Stimulated activated CD8-positive, alpha-beta memory T cell treated with anti-CD3 and anti-CD28 coated beads, Interleukin-12 subunit alpha, Interleukin-12 subunit beta, amount 100 ng/mL, for 4 hours (primary cell): Measurements from ENCODE around the gene LANCL1.
"Not testable (repeated sequence)": the region's sequence is repeated elsewhere in the genome, so short reads cannot be mapped to it uniquely, and the experiment has no call there.

ENCODE experiments used
- DNase-seq: peaks from one replicate; pipeline ENCODE4 v3.0.0-alpha.2; 2020; ENCODE audit warnings: low read depth

LANCL1 gene

DNA sequence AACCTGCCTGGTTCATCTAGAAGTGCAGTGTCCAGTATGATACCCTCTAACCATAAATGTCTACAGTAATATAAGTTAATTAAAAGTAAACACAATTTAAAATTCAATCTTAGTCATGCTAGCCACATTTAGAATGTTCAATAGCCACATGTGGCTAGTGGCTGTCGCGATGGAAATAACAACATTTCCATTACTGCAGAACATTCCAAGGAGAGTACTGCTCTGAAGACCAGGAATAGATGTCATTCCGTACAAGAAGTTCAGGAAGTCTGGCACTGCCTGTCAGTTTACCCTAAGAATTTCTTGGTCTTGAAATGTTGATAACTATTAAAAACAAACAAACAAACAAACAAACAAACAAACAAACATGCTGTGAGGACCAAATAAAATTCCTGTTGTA lies 17.2 kb downstream of the LANCL1 start:
- DNase-seq = no peak

DNA sequence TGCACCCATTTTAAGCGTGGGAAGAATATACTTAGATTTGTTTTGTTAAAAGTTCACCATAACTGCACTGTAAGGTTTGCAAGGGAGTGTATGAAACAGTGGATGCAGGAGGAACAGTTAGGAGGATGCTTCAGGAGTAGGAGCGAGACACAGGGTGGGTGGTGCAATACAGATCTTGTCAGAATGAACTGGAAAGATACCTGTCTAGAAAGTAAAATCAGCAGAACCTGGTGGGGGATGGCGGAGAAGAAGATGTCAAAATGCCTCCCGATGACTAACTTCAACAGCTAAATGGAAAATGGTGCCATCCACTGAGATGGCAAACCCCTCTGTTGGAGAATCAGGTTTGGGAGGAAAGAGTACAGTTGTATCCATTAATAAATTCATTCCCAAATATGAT lies 18.2 kb downstream of the LANCL1 start:
- DNase-seq = no peak

DNA sequence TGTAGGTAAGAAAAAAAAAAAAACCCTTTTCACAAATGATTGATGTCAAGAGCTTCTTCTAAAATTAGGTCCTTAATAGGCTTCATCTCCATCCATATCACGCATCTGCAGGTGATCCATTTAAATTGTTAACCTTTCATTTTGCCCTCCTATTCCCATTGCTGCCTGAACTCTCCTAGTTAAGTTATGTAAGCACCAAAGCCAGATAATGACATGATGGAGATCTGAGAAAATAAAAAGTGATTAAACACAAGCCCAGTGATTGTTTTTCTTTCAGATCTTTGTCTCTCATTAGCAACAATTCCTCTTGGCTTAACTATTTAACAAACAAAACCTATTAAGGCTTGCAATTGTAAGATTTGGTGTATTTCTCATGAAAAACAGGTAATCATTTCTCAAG lies 20.0 kb downstream of the LANCL1 start:
- DNase-seq = no peak

DNA sequence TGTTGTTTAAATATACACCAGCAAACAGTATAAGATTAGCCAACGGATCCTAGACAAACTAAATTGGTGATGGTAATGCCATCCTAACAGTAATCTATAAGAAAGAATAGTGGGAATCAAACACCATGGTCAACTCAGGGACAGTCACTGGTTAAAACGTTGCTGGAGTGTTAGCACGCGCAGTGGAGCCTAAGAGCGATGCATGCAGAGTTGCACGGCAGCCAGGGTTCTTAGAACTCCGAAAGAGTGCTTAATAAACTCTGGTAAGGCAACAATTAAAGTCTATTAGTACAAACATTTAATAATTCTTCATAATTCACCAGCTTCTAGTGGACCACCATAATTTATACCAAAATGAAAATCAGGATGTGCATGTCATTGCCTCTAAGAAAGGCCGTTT lies 22.2 kb downstream of the LANCL1 start:
- no peak for DNase-seq

DNA sequence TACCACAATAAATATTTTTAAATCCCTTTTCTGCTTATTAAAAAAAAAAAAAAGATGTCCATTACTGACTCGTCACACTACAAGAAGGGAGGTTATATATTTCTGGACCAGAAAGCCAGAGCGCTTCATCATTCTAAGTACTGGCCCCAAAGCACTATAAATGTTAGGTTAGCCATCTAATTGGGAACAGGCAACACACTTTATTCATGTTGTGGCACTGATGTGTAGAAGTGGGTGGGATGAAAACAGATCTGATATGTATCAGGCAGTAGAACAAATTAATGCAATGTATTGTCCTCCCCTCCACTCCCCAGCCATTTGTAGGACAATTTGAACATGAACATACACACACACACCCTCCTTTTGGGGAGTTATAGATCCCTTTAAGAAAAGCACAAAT lies 24.4 kb downstream of the LANCL1 start:
- DNase-seq = no peak

DNA sequence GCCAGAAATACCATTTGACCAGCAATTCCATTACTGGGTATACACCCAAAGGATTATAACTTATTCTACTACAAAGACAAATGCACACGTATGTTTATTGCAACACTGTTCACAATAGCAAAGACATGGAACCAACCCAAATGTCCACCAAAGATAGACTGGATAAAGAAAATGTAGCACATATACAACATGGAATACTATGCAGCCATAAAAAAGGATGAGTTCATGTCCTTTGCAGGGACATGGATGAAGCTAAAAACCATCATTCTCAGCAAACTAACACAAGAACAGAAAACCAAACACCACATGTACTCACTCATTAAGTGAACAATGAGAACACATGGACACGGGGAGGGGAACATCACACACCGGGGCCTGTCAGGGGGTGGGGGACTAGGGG lies 25.6 kb downstream of the LANCL1 start:
- DNase-seq = not testable (repeated sequence)

DNA sequence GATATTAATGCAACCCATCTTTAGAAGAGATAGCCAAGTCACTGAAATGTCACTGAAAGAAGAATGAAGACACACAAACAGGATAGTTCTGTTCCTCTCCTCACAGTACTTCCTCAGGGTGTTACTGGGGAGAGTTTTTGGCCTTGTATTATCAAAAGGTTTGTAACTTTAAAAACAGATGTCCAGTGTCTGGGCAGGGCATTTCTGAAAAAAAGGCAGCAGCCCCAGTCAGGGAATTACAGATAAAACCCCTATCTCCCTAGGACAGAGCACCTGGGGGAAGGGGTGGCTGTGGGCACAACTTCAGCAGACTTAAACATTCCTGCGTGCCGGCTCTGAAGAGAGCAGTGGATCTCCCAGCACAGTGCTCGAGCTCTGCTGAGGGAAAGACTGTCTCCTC lies 30.8 kb downstream of the LANCL1 start:
- DNase-seq = no peak

DNA sequence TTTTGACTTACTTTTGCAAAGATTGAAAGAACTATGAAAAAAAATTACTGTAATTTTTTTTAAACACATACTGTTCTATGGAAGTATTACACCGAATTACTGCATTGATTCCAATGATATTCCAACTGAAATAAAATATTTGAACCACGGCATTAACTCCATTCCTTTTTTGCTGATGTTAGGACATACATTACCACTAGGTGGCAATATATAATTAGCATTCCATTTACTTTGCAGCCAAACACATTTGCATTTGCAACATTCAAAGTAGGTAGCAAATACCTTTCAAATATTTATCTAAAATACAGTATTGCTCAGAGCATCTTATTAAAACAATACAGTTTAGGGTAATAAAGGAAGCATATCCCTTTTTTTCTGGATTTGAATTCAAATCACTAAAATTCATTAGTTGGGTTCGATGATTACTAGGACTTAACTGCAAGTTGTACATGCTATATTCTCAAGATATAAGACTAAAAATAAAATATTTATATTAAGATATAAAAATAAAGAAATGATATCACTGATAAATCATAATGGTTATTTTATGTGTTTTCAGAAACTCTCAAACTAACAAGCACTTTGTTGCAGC lies 31.3 kb downstream of the LANCL1 start:
- DNase-seq = no peak

DNA sequence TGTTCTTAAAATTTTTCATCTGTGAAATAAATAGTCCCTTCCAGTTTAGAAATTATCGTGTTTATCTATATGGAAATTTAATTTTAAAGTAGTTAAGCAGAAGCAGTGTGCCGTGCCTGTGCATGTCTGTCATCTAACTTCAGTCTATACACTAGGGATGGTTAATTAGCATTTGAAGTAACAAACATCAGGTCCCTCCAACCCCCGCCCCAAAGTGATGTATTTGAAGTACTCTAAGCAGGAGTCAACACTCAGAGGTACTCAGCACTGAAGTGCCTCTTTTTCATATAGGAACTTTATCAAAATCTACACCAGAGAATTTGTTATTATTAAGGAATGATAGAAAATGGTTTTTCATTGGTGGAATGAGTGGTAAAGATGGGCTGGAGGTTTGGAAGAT lies 33.0 kb downstream of the LANCL1 start:
- DNase-seq = no peak

DNA sequence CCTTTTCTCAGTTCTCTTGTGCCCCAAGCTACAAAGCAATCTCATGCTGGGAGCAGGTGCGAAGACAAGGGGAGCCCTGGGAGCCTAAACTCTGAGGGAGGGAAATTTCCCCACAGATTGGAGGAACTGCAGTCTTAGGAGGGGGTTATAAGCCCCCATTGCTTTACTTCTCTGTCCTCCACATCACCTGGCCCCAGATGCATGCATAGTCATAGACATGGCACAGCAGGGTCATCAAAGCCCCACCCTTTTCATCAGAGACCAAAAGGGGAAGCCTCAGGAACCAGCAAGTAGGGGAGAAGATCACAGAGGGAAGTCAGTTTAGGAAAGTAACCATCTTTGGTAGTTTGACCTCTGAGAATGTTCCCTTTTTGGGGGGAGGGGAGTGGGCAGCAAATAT lies 33.7 kb downstream of the LANCL1 start:
- no peak for DNase-seq

DNA sequence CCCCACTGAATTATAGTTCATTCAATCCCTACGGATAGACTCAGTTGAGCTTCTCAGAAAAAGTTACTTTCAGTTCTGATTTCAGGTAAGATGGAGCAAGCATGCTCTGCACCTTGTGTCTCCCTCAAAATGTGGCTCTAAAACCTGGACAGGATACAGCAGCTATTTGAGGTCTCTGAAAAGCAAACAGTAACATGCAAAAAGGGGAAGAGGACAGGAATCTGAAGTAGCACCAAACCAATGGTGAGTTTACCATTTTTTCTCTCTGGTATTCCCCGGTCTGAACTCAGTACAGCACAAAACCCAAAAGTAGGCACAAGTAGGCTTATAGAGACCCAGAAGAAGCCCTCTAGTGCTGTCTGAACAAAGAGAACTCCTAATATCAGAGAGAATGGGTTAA lies 34.1 kb downstream of the LANCL1 start:
- DNase-seq = no peak

DNA sequence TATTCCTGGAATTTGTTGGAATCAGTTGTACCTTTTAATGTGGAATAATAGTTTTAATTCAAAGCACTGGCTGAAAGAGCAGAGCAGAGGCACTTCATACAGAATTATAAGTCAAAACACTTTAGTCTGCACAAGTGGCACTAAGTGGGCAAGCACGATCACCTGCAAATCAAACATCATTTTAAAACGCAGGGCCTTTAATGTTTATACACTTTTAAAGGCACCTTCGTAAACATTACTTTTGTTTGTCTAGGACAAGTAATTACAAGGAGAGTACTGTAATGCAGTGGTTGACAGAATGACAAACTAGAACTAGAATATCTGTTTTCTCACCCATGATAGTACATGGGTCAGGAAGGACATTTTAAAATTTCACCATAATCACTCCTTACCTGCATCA lies 36.4 kb downstream of the LANCL1 start:
- no peak for DNase-seq

DNA sequence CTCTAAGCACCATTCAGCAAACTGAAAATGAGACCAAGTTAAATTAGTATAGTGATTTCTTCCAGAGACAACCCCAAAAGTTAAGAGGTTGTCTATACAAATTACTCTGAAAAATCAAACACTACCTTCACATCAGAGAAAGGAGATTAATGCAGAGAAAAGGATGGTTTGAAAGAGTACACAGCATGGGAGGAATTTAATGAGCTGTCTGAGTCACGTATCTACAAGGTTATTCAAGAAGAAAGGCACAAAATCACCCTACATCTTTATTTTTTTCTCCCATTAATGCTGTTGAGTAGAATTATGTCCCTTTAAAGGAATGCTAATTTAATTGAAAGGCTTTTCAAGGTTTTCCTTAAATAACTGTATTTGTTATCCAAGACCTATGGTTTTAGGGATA lies 41.1 kb downstream of the LANCL1 start:
- no peak for DNase-seq

DNA sequence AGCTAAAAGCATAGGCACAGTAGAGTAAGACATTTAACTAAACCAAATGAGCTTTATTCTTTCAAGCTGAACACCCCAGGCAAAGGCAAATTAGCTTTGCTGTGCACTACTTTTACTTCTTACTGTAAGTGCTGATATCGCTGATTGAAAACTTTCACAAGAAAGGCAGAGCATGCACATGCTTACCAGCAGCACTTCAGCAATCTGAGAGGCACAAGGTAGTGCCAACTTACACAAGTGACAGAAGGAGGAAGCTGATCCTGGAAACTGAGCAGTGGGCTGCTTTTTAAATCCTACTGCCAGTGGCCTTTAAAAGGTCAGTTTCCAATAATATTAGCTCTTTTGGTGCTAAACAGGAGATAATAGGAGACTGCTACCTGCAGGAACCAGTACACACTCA lies 43.9 kb downstream of the LANCL1 start:
- DNase-seq = no peak

DNA sequence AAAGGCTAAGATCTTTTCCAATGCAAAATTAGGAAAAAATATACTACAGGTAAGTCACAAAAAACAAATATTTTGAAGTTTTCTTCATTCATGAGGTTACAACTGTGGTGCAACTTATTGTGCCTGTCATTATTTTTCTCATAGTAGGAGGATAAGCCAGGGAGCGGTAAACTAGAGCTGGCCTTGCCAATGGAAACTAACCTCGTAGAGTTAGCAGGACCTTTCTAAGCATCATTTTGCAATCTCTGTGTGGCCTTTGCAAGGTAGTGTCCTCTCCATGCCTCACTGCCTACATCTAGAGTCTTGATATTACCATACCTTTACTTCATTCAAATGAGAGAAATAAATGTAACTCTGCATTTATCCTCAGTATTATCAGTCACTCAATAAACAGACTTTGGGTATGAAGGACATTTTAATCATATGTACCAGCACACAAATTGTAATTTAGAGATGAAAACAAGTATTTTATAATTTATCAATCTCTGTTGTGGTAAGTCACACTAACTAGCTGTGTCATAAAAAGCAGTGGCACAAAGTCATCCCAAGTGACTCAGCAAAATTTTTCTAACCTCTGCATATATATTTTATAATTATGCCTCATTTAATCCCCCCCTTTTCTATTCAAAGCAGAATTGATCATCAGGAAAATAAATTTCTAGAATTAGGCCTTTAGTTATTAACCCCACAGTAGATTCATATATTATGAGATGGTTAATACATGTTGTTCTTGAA lies 47.0 kb downstream of the LANCL1 start:
- DNase-seq = no peak

DNA sequence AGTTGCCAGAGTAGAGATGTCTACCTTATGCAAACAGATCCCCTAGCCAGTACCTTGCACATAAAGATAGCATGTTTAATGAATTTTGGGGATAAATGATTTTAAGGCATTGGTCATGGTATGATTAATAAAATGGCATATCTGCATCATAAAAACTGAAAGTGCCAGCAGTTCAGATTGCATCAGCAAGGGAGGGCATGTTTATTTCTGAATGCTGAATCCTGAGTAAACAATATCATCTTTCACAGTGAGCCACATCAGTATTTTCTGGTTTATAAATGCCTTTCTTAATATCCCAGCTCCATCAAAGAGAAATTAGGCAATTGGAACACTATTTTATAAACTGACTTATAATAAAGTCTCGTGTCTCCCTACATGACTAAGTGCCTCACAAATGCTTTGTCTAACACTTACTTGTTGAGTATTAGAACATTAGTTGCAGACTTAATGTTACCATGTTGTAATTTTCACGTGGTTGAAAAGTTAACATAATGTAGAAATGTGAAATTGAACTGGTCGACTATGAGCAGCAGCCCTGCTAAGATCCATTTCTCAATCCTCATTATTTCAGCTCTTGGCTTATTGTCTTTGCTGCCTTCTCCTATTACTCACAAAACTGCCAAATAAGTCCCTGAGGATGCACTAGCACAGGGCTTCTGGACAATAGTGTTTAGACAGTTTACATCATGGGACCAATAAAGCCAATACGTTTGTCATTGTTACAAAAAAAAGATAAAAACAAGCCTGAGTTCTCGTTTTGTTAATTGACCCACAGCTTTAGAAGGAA lies 48.0 kb downstream of the LANCL1 start:
- no peak for DNase-seq

DNA sequence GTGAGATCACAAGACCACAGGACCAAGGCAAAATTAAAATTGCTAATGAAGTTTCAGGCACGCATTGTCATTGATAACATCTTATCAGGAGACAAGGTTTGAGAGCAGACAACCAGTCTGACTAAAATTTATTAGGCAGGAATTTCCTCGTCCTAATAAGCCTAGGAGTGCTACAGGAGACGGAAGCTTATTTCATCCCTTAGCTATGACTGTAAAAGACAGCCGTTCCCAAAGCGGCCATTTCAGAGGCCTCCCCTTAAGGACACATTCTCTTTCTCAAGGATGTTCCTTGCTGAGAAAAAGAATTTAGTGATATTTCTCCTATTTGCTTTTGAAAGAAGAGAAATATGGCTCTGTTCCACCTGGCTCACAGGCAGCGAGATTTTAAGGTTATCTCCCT lies 49.2 kb downstream of the LANCL1 start:
- not testable (repeated sequence) for DNase-seq

DNA sequence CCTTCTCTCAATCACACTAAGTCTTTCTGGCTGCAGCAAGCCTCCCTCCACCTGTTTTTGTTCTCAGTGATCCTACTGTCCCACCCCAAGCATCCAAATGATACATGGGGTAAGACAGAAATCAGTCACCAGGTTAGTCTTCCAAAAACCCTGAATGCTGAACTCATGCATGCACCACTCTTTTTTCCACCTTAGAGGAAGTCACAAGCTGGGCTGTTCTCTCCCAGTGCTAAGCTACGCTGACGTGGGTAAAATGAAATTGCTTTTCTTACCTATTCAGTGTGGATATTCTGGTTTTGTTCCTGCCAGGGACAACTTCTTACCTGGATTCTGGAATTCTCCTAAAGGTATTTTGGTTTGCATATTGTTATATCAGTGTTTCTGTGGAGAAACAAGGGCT lies 54.2 kb downstream of the LANCL1 start:
- no peak for DNase-seq

DNA sequence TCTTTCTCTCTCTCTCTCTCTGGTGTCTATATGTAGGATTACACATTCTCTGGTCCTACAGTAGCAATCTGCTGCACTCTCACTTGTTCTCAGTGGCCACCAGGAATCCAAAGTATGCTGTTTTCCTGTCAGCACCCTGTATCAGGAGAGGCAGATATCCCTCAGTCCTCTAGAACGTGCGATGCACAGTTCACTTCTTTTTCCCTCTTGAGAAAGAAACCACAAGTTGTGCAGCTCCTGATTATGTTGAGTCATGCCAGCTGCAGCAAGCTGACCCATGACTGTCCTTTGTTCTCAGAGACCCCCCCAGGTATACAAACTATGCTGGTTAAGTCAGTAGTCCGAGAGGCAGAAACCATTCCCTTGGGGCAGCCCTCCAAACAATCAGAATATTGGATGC lies 54.6 kb downstream of the LANCL1 start:
- no peak for DNase-seq

DNA sequence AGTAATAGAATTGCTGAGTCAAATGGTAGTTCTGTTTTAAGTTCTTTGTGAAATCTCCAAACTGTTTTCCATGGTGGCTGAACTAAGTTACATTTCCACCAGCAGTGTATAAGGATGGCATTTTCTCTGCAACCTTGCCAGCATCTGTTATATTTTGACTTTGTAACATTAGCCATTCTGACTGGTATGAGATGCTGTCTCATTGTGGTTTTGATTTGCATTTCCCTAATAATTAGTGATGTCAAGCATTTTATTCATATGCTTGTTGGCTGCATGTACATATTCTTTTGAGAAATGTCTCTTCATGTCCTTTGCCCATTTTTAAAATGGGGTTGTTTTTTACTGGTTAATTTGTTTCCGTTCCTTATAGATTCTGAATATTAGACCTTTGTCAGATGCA lies 63.9 kb downstream of the LANCL1 start:
- no peak for DNase-seq

DNA sequence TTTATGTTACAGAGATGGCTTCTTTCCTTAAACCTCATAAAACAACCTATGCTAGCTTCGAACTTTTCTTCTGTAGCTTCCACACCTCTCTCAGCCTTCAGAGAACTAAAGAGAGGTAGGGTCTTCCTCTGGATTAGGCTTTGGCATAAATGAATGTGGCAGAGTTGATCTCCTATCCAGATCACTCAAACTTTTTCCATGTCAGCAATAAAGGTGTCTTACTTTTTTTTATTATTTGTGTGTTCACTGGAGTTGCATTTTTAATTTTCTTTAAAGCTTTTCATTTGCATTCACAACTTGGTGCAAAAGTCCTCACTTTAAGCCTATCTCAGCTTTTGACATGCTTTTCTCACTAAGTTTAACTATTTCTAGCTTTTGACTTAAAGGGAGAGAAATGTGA lies 66.0 kb downstream of the LANCL1 start:
- DNase-seq = no peak

DNA sequence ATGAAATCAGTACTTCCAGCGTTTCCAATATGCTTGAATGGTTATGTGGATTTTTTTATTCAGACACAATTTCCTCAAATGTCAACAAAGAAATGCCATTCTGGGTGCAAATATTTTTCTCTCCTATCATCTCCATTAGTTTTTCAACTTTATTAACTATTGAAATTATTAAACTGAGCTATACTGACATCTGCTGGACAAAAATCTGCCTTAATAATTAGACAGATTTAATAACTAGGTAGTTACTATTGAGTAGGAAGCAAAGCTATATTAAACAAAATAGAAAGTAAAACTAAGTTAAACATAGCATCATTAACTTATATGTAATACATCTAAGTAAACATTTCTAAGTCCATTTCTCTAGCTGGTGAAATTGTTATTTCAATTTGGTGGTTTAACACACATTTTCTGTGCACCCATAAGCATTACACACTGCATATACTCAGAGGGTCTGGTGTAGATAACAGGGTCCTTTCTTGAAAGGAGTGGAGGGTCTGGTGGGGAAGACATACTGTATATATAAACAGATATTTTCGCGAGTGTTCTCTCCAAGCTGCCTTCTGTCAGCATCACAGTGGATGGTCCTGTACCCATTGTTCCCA lies 77.0 kb downstream of the LANCL1 start:
- DNase-seq = no peak

DNA sequence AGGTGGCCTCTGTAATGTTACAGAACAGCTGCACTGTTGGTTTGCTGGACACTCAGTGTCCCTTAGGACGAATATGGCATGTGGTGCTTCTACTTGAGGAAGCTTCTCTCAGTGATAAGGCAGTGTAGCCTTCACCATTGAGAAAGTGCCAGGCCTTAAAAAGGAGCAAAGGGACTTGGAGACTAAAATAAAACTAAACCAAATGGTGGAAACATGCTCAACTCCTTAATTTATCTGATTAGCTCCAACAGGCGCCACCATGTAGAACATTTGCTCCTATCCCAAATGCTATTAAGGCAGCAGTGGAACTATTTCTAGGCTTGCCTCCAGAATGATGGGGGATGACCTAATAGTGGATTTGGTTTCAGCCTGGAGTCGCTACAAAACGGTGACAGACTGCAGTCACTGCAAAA lies 84.1 kb downstream of the LANCL1 start:
- no peak for DNase-seq
